Kidney epithelial cell (primary cell): ENCODE data around the gene QRICH2. TPM values are rescaled to one million over a fixed set of nuclear protein-coding genes. Genes with fewer than 3 reads are reported as not detected.
"Not testable (repeated sequence)": the region's sequence is repeated elsewhere in the genome, so short reads cannot be mapped to it uniquely, and the experiment has no call there.

ENCODE experiments used
- DNase-seq: peaks from one replicate; pipeline ENCODE4 v3.0.0-alpha.2; 2010; ENCODE audit warnings: low read depth
- H3K27me3 ChIP-seq: 2 replicates; pipeline ENCODE4 v1.6.0; 2011; ENCODE audit warnings: low read length; ENCODE audit not compliant: control insufficient read depth, insufficient read depth
- H3K36me3 ChIP-seq: 2 replicates; pipeline ENCODE4 v1.5.1; 2011; ENCODE audit warnings: low read length; ENCODE audit not compliant: control insufficient read depth, insufficient read depth
- H3K4me3 ChIP-seq: 2 replicates; pipeline ENCODE4 v1.5.1; 2011; ENCODE audit warnings: low read depth, mild to moderate bottlenecking, control low read depth, low read length
- total RNA-seq: library from RNA; depleted of rRNA; stranded (reverse); fragments of >200 nt; gene quantifications from 2 replicates; pipeline ENCODE4 v1.2.3, GENCODE V29; 2015
- TF ChIP-seq, protein P1 (sequence below): IDR thresholded peaks from 2 replicates; pipeline ENCODE4 v1.5.1; 2011; ENCODE audit warnings: mild to moderate bottlenecking, moderate library complexity, low read length, control low read depth, inconsistent platforms; ENCODE audit not compliant: insufficient read depth, poor library complexity, severe bottlenecking

Gene QRICH2
- total RNA-seq, 1 donor from 2014 or later: 3.3 TPM

GRCh38 chr17:76232342-76232741 lies 75.7 kb downstream of the QRICH2 start:
- DNase-seq: no peak
- TF ChIP-seq, protein P1, sequence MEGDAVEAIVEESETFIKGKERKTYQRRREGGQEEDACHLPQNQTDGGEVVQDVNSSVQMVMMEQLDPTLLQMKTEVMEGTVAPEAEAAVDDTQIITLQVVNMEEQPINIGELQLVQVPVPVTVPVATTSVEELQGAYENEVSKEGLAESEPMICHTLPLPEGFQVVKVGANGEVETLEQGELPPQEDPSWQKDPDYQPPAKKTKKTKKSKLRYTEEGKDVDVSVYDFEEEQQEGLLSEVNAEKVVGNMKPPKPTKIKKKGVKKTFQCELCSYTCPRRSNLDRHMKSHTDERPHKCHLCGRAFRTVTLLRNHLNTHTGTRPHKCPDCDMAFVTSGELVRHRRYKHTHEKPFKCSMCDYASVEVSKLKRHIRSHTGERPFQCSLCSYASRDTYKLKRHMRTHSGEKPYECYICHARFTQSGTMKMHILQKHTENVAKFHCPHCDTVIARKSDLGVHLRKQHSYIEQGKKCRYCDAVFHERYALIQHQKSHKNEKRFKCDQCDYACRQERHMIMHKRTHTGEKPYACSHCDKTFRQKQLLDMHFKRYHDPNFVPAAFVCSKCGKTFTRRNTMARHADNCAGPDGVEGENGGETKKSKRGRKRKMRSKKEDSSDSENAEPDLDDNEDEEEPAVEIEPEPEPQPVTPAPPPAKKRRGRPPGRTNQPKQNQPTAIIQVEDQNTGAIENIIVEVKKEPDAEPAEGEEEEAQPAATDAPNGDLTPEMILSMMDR: no peak
- H3K27me3 ChIP-seq: no peaks in the 10 kb centered on the region

GRCh38 chr17:76226749-76227148 lies 81.3 kb downstream of the QRICH2 start:
- not testable (repeated sequence) for H3K4me3 ChIP-seq, H3K27me3 ChIP-seq, DNase-seq, H3K36me3 ChIP-seq

More at GRCh38 chr17:76232342-76232741, 75.7 kb downstream of the QRICH2 start:
- Histone ChIP-seq H3K4me3 (no peak overlapping the region), H3K36me3 (no peaks in the 10 kb centered on the region)

GRCh38 chr17:76225373-76226086 lies 82.5 kb downstream of the QRICH2 start:
- not testable (repeated sequence) for H3K27me3 ChIP-seq, DNase-seq

More at GRCh38 chr17:76225373-76226086, 82.5 kb downstream of the QRICH2 start:
- not testable (repeated sequence) for H3K36me3 ChIP-seq, H3K4me3 ChIP-seq

Other genes with a start within 250 kb of the QRICH2 start
- gene SRP68, start 235.8 kb downstream of the QRICH2 start, total RNA-seq: 45.7 and 53.2 TPM in 2 replicates
- 0.33 and 0.34 TPM in 2 replicates for gene GALR2, start 233.5 kb downstream of the QRICH2 start, total RNA-seq
- gene ZACN, start 229.1 kb downstream of the QRICH2 start, total RNA-seq: not detected in 2 replicates
- 80.1 and 88.9 TPM in 2 replicates for gene EXOC7, start 204.5 kb downstream of the QRICH2 start, total RNA-seq
- 2.3 and 3.0 TPM in 2 replicates for gene FOXJ1, start 167.0 kb downstream of the QRICH2 start, total RNA-seq
- 6.0 and 7.5 TPM in 2 replicates for gene RNF157, start 67.8 kb downstream of the QRICH2 start, total RNA-seq
- gene UBALD2, start 42.9 kb downstream of the QRICH2 start, total RNA-seq: 28.5 and 33.8 TPM in 2 replicates
- gene PRPSAP1, start 45.6 kb upstream of the QRICH2 start, total RNA-seq: 50.7 and 52.4 TPM in 2 replicates
- 159 and 165 TPM in 2 replicates for gene SPHK1, start 76.3 kb upstream of the QRICH2 start, total RNA-seq
- 12.6 and 15.5 TPM in 2 replicates for gene UBE2O, start 144.9 kb upstream of the QRICH2 start, total RNA-seq
- gene AANAT, start 159.3 kb upstream of the QRICH2 start, total RNA-seq: not detected in 2 replicates
- gene RHBDF2, start 193.1 kb upstream of the QRICH2 start, total RNA-seq: 101 and 111 TPM in 2 replicates
- gene CYGB, start 229.4 kb upstream of the QRICH2 start, total RNA-seq: 16.9 and 19.9 TPM in 2 replicates
- gene PRCD, start 231.8 kb upstream of the QRICH2 start, total RNA-seq: not detected in 2 replicates